Tibial artery (tissue), 4 donors: ENCODE results near the gene CEP170.
"Not testable (repeated sequence)": the region's sequence is repeated elsewhere in the genome, so short reads cannot be mapped to it uniquely, and the experiment has no call there.

Source experiments
- DNase-seq, 2 donors: peaks; one replicate each; pipeline ENCODE4 v3.0.0-alpha.2; 2019
- H3K27ac ChIP-seq, 2 donors: fragments of 200-600 bp; sonication (generic) in 1 of 2; 1 replicate in 1 of 2; 2 replicates in 1 of 2; pipeline ENCODE4 v1.5.1; 2018 to 2019; ENCODE audit warnings: mild to moderate bottlenecking in 1 of 2
- H3K27me3 ChIP-seq, 2 donors: fragments of 200-600 bp; sonication (generic) in 1 of 2; one replicate each; pipeline versions ENCODE4 v1.5.1 to v1.6.0; 2016 to 2019
- H3K36me3 ChIP-seq, 3 donors: fragments of 200-600 bp; sonication (generic) in 2 of 3; one replicate each; pipeline ENCODE4 v1.5.1; 2016 to 2019; ENCODE audit warnings: mild to moderate bottlenecking in 2 of 3
- H3K4me1 ChIP-seq, 4 donors: fragments of 200-600 bp; sonication (generic) in 2 of 4; 1 replicate in 3 of 4; 2 replicates in 1 of 4; pipeline ENCODE4 v1.5.1; 2016 to 2019
- H3K4me3 ChIP-seq, 2 donors: fragments of 200-600 bp; sonication (generic) in 1 of 2; 1 replicate in 1 of 2; 2 replicates in 1 of 2; pipeline ENCODE4 v1.5.1; 2018 to 2019; ENCODE audit warnings: mild to moderate bottlenecking in 2 of 2
- H3K9me3 ChIP-seq, 3 donors: fragments of 200-600 bp; sonication (generic) in 1 of 3; one replicate each; pipeline ENCODE4 v1.5.1; 2016 to 2019
- CTCF ChIP-seq, 2 experiments: fragments of 200-600 bp in 1 of 2; fragments of 450-650 bp in 1 of 2; IDR thresholded peaks; one replicate each; pipeline ENCODE4 v1.5.1; 2017 to 2019; ENCODE audit warnings: antibody characterized with exemption in 2 of 2, mild to moderate bottlenecking in 1 of 2, moderate library complexity in 1 of 2
- intact Hi-C: fragments of 100-400 bp; cut with DNase I; formaldehyde crosslinking; loops from one replicate; pipeline ENCODE4 v1.15.0; 2023; ENCODE audit warnings: low total_unique reads

The CEP170 gene

GRCh38 chr1:243203196-243203595 lies 51.9 kb downstream of the CEP170 start:
- H3K36me3 ChIP-seq, H3K27me3 ChIP-seq, H3K4me3 ChIP-seq, intact Hi-C loops, DNase-seq, H3K27ac ChIP-seq, H3K9me3 ChIP-seq: not testable (repeated sequence)
- peaks cover 0 to 13% (median under 1%) of the 10 kb centered on the region in 4 donors for H3K4me1 ChIP-seq

GRCh38 chr1:243201316-243201715 lies 53.8 kb downstream of the CEP170 start:
- intact Hi-C loops, H3K27ac ChIP-seq, H3K4me3 ChIP-seq, H3K9me3 ChIP-seq, DNase-seq, H3K27me3 ChIP-seq: not testable (repeated sequence)
- Histone ChIP-seq H3K4me1 (peaks cover 0 to 13% (median under 1%) of the 10 kb centered on the region in 4 donors), H3K36me3 (peaks cover 0 to 12% (median 9%) of the 10 kb centered on the region in 3 donors)

- peaks cover 0 to 12% (median 9%) of the 10 kb centered on the region in 3 donors for H3K36me3 ChIP-seq
- H3K9me3 ChIP-seq, intact Hi-C loops: not testable (repeated sequence)
These were observed 57.6 kb downstream of the CEP170 start for GRCh38 chr1:243197524-243197923.

GRCh38 chr1:243193330-243193729 lies 61.8 kb downstream of the CEP170 start:
- H3K27ac ChIP-seq, H3K27me3 ChIP-seq, H3K4me3 ChIP-seq, H3K9me3 ChIP-seq, H3K4me1 ChIP-seq, DNase-seq, intact Hi-C loops: not testable (repeated sequence)
- peaks cover 0 to 16% (median 6%) of the 10 kb centered on the region in 3 donors for H3K36me3 ChIP-seq

More at GRCh38 chr1:243197524-243197923, 57.6 kb downstream of the CEP170 start:
- DNase-seq, H3K27me3 ChIP-seq, H3K27ac ChIP-seq, H3K4me3 ChIP-seq, H3K4me1 ChIP-seq: not testable (repeated sequence)

- H3K27ac ChIP-seq, intact Hi-C loops, H3K27me3 ChIP-seq, H3K4me3 ChIP-seq, DNase-seq, H3K9me3 ChIP-seq, H3K4me1 ChIP-seq: not testable (repeated sequence)
- H3K36me3 ChIP-seq, result peaks cover 6 to 25% (median 7%) of the 10 kb centered on the region in 3 donors
These were observed 68.7 kb downstream of the CEP170 start for GRCh38 chr1:243186201-243186995.

- intact Hi-C loops, H3K27ac ChIP-seq, H3K4me1 ChIP-seq, H3K4me3 ChIP-seq, H3K9me3 ChIP-seq, DNase-seq, H3K27me3 ChIP-seq: not testable (repeated sequence)
- H3K36me3 ChIP-seq, result peaks cover 6 to 25% (median 7%) of the 10 kb centered on the region in 3 donors
These were observed 70.3 kb downstream of the CEP170 start for GRCh38 chr1:243184787-243185186.

GRCh38 chr1:243183661-243184060 lies 71.4 kb downstream of the CEP170 start:
- H3K9me3 ChIP-seq, H3K27me3 ChIP-seq, DNase-seq, intact Hi-C loops, H3K27ac ChIP-seq, H3K4me3 ChIP-seq, H3K4me1 ChIP-seq: not testable (repeated sequence)
- peaks cover 6 to 19% (median 7%) of the 10 kb centered on the region in 3 donors for H3K36me3 ChIP-seq

GRCh38 chr1:243183176-243183575 lies 71.9 kb downstream of the CEP170 start:
- H3K27ac ChIP-seq, H3K4me3 ChIP-seq, H3K9me3 ChIP-seq, DNase-seq, H3K27me3 ChIP-seq, intact Hi-C loops, H3K4me1 ChIP-seq: not testable (repeated sequence)
- H3K36me3 ChIP-seq, result peaks cover 6 to 19% (median 7%) of the 10 kb centered on the region in 3 donors

- intact Hi-C loops, result no loop called here
- Histone ChIP-seq H3K4me1 (no peaks in the 10 kb centered on the region), H3K4me3 (no peak overlapping the region), H3K36me3 (peaks cover 0 to under 1% (median 0%) of the 10 kb centered on the region in 3 donors), H3K9me3 (no peaks in the 10 kb centered on the region), H3K27me3 (no peaks in the 10 kb centered on the region), H3K27ac (no peak overlapping the region)
- TF ChIP-seq CTCF (IDR thresholded peaks at IDR 0.05), result no peak
- no peak for DNase-seq
These were observed 75.4 kb downstream of the CEP170 start for GRCh38 chr1:243179720-243180119.

GRCh38 chr1:243177792-243178191 lies 77.3 kb downstream of the CEP170 start:
- H3K36me3 ChIP-seq, DNase-seq, H3K9me3 ChIP-seq, H3K4me1 ChIP-seq, H3K27me3 ChIP-seq, H3K4me3 ChIP-seq, H3K27ac ChIP-seq, intact Hi-C loops: not testable (repeated sequence)

- DNase-seq, H3K4me3 ChIP-seq, intact Hi-C loops, H3K9me3 ChIP-seq, H3K36me3 ChIP-seq, H3K4me1 ChIP-seq, H3K27me3 ChIP-seq, H3K27ac ChIP-seq: not testable (repeated sequence)
These were observed 81.2 kb downstream of the CEP170 start for GRCh38 chr1:243173758-243174369.

GRCh38 chr1:243164911-243165310 lies 90.2 kb downstream of the CEP170 start:
- peaks cover 0 to 11% (median 0%) of the 10 kb centered on the region in 3 donors for H3K36me3 ChIP-seq
- H3K27ac ChIP-seq, H3K9me3 ChIP-seq, DNase-seq, H3K27me3 ChIP-seq, H3K4me3 ChIP-seq, H3K4me1 ChIP-seq, intact Hi-C loops: not testable (repeated sequence)

GRCh38 chr1:243150906-243151305 lies 104.2 kb downstream of the CEP170 start:
- H3K27me3 ChIP-seq, H3K4me1 ChIP-seq, H3K9me3 ChIP-seq, DNase-seq, H3K27ac ChIP-seq, intact Hi-C loops, H3K4me3 ChIP-seq: not testable (repeated sequence)
- H3K36me3 ChIP-seq, result peaks cover 6 to 19% (median 7%) of the 10 kb centered on the region in 3 donors
